Liver (tissue), 3 donors: ENCODE results near the gene TTLL5.

Experiments
- EGR1 ChIP-seq, 2 donors: IDR thresholded peaks; 2 replicates each; pipeline ENCODE4 v1.6.1; 2016 to 2018; ENCODE audit warnings: antibody characterized with exemption in 2 of 2, low read depth in 2 of 2
- FOXA1 ChIP-seq: IDR thresholded peaks from 2 replicates; pipeline ENCODE4 v1.6.1; 2016; ENCODE audit warnings: antibody characterized with exemption
- GABPA ChIP-seq, 2 donors: IDR thresholded peaks in 1 of 2; conservative IDR thresholded peaks in 1 of 2; 2 replicates each; pipeline ENCODE4 v1.6.1; 2016; ENCODE audit warnings: antibody characterized with exemption in 2 of 2, mild to moderate bottlenecking in 1 of 2, moderate library complexity in 1 of 2
- HNF4A ChIP-seq, 2 donors: conservative IDR thresholded peaks; 2 replicates each; pipeline ENCODE4 v1.6.1; 2016; ENCODE audit warnings: antibody characterized with exemption in 2 of 2, mild to moderate bottlenecking in 2 of 2
- JUND ChIP-seq, 2 donors: IDR thresholded peaks; 2 replicates each; pipeline ENCODE4 v1.6.1; 2016; ENCODE audit warnings: antibody characterized with exemption in 2 of 2
- NR2F2 ChIP-seq: IDR thresholded peaks from 2 replicates; pipeline ENCODE4 v1.6.1; 2016; ENCODE audit warnings: antibody characterized with exemption
- RAD21 ChIP-seq, 2 donors: IDR thresholded peaks; 2 replicates each; pipeline ENCODE4 v1.6.1; 2016; ENCODE audit warnings: antibody characterized with exemption in 2 of 2, mild to moderate bottlenecking in 2 of 2
- SP1 ChIP-seq: IDR thresholded peaks from 2 replicates; pipeline ENCODE4 v1.6.1; 2018; ENCODE audit warnings: antibody characterized with exemption, mild to moderate bottlenecking
- TAF1 ChIP-seq: conservative IDR thresholded peaks from 2 replicates; pipeline ENCODE4 v1.6.1; 2016; ENCODE audit warnings: antibody characterized with exemption, mild to moderate bottlenecking
- YY1 ChIP-seq: IDR thresholded peaks from 2 replicates; pipeline ENCODE4 v1.6.1; 2016; ENCODE audit warnings: antibody characterized with exemption, mild to moderate bottlenecking
- TF ChIP-seq, protein P1 (sequence below): fragments of 150-350 bp; IDR thresholded peaks from 2 replicates; pipeline ENCODE4 v1.5.1; 2017; ENCODE audit warnings: improper control_type of control experiment, low read depth, low read length; ENCODE audit not compliant: missing input control
- TF ChIP-seq, protein P2 (sequence below): IDR thresholded peaks from 2 replicates; pipeline ENCODE4 v1.6.1; 2016; ENCODE audit warnings: antibody characterized with exemption
- TF ChIP-seq, protein P3 (sequence below): IDR thresholded peaks from 2 replicates; pipeline ENCODE4 v1.6.1; 2016; ENCODE audit warnings: antibody characterized with exemption, mild to moderate bottlenecking
- donor health status: healthy.
- donor health status: healthy.

DNA sequence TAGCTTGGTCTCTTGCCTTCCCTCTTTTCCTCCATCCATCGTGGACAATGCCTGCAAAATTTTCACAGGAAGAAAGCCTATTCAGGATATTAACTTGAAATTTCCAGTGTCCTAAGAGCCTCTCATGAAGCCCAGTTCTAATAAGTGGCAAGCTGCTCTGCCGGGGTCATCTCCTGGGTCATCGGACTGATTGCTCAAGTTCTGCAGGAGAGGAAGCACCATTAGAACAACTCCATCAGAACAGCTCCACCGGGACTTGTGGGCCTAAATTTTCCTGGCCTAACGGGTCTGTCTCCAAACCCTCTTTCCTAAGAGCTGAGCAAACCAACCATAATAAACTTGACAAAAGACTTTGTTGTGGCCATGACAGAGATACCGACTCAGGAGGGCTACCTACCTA is 14.3 kb upstream of the TTLL5 start:
- TF ChIP-seq RAD21 (IDR thresholded peaks at IDR 0.05), result peak in 1 of 2 donors; percentile 30
- TF ChIP-seq, protein P1, sequence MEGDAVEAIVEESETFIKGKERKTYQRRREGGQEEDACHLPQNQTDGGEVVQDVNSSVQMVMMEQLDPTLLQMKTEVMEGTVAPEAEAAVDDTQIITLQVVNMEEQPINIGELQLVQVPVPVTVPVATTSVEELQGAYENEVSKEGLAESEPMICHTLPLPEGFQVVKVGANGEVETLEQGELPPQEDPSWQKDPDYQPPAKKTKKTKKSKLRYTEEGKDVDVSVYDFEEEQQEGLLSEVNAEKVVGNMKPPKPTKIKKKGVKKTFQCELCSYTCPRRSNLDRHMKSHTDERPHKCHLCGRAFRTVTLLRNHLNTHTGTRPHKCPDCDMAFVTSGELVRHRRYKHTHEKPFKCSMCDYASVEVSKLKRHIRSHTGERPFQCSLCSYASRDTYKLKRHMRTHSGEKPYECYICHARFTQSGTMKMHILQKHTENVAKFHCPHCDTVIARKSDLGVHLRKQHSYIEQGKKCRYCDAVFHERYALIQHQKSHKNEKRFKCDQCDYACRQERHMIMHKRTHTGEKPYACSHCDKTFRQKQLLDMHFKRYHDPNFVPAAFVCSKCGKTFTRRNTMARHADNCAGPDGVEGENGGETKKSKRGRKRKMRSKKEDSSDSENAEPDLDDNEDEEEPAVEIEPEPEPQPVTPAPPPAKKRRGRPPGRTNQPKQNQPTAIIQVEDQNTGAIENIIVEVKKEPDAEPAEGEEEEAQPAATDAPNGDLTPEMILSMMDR, result no peak
- TF ChIP-seq, protein P2, sequence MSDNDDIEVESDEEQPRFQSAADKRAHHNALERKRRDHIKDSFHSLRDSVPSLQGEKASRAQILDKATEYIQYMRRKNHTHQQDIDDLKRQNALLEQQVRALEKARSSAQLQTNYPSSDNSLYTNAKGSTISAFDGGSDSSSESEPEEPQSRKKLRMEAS, result no peak
- TF ChIP-seq JUND (IDR thresholded peaks at IDR 0.05), result no peak
- TF ChIP-seq EGR1 (IDR thresholded peaks at IDR 0.05; ENCODE audit: low read depth in 2 of 2), result no peak
- no peak for TF ChIP-seq YY1
- TF ChIP-seq HNF4A (conservative IDR thresholded peaks at IDR 0.05), result peak; percentile 41 to 62
- peak; percentile 45 for TF ChIP-seq SP1
- TF ChIP-seq FOXA1, result no peak
- no peak for TF ChIP-seq GABPA (IDR thresholded peaks at IDR 0.05 in 1 of 2, conservative IDR thresholded peaks at IDR 0.05 in 1 of 2)
- peak; percentile 29 for TF ChIP-seq NR2F2
- TF ChIP-seq, protein P3, sequence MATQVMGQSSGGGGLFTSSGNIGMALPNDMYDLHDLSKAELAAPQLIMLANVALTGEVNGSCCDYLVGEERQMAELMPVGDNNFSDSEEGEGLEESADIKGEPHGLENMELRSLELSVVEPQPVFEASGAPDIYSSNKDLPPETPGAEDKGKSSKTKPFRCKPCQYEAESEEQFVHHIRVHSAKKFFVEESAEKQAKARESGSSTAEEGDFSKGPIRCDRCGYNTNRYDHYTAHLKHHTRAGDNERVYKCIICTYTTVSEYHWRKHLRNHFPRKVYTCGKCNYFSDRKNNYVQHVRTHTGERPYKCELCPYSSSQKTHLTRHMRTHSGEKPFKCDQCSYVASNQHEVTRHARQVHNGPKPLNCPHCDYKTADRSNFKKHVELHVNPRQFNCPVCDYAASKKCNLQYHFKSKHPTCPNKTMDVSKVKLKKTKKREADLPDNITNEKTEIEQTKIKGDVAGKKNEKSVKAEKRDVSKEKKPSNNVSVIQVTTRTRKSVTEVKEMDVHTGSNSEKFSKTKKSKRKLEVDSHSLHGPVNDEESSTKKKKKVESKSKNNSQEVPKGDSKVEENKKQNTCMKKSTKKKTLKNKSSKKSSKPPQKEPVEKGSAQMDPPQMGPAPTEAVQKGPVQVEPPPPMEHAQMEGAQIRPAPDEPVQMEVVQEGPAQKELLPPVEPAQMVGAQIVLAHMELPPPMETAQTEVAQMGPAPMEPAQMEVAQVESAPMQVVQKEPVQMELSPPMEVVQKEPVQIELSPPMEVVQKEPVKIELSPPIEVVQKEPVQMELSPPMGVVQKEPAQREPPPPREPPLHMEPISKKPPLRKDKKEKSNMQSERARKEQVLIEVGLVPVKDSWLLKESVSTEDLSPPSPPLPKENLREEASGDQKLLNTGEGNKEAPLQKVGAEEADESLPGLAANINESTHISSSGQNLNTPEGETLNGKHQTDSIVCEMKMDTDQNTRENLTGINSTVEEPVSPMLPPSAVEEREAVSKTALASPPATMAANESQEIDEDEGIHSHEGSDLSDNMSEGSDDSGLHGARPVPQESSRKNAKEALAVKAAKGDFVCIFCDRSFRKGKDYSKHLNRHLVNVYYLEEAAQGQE, result no peak
- TF ChIP-seq TAF1, result no peak
